NB4 (cell line): Measurements from ENCODE around the gene COPZ1.

Source experiments
- MYC ChIP-seq: IDR thresholded peaks from 2 replicates; pipeline ENCODE4 v1.6.1; 2011; ENCODE audit warnings: low read depth, low read length
- TF ChIP-seq, protein P1 (sequence below): IDR thresholded peaks from one replicate; pipeline ENCODE4 v1.5.1; 2012; ENCODE audit warnings: low read depth, low read length

DNA sequence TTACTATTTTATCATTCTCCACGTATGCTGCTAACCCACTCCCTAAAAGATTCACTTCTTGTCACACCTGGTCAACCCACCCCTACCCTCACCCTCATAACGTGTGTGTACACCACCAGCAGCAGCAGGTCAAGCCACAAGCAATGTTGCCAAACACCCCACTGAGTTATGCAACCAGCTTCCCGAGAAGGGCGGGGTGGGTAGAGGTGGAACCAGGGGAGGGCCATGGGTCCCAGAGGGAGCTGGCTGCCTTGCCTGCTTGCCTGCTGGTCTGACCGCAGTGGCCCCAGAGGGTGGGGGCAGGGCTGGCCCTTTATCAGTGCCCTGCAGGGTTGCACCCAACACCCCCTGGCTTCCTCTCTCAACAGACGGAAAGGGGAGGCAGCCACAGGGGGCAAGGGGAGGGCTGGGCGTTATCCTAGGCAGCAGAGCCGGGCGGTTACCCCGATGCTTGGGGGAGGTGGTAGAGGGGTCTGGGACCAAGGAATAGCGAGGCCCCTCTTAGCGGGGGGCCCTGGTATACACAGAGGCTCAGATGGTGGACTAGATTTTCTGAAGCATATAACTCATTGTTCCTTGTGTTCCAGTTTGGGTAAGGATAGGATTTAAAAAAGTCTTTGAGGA lies 20.6 kb upstream of the COPZ1 start:
- peak; percentile 11 for TF ChIP-seq MYC
- TF ChIP-seq, protein P1, sequence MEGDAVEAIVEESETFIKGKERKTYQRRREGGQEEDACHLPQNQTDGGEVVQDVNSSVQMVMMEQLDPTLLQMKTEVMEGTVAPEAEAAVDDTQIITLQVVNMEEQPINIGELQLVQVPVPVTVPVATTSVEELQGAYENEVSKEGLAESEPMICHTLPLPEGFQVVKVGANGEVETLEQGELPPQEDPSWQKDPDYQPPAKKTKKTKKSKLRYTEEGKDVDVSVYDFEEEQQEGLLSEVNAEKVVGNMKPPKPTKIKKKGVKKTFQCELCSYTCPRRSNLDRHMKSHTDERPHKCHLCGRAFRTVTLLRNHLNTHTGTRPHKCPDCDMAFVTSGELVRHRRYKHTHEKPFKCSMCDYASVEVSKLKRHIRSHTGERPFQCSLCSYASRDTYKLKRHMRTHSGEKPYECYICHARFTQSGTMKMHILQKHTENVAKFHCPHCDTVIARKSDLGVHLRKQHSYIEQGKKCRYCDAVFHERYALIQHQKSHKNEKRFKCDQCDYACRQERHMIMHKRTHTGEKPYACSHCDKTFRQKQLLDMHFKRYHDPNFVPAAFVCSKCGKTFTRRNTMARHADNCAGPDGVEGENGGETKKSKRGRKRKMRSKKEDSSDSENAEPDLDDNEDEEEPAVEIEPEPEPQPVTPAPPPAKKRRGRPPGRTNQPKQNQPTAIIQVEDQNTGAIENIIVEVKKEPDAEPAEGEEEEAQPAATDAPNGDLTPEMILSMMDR: no peak
